Common myeloid progenitor, CD34-positive (primary cell): ENCODE data around the gene TMOD2.

ENCODE experiments used
- CTCF ChIA-PET: fragments of 350-600 bp; sonication (Branson Sonifier 250); formaldehyde crosslinking; loops from one replicate; lab custom pipeline; 2021; ENCODE audit warnings: antibody characterized with exemption; lab: Charles Lee
- POLR2A ChIA-PET: fragments of 350-600 bp; sonication (Branson Sonifier 250); formaldehyde crosslinking; loops from one replicate; lab custom pipeline; 2021; ENCODE audit warnings: antibody characterized with exemption; lab: Charles Lee
- DNase-seq, 3 donors: peaks; one replicate each; pipeline versions ENCODE4 v3.0.0 to v3.0.0-alpha.2; 2013
- H3K27ac ChIP-seq, 2 experiments: 1 replicate in 1 of 2; 2 replicates in 1 of 2; pipeline ENCODE4 v1.7.0; 2013; ENCODE audit warnings: inconsistent platforms in 2 of 2, low read length in 2 of 2, mild to moderate bottlenecking in 2 of 2, low read depth in 1 of 2, moderate library complexity in 1 of 2; ENCODE audit not compliant: severe bottlenecking in 2 of 2, insufficient read depth in 1 of 2, poor library complexity in 1 of 2
- H3K27me3 ChIP-seq, 5 experiments: replicated peaks in 2 of 5; 1 replicate in 3 of 5; 2 replicates in 2 of 5; pipeline versions ENCODE4 v1.6.1 to v1.7.0; 2013; ENCODE audit warnings: low read length in 4 of 5, mild to moderate bottlenecking in 2 of 5, moderate library complexity in 2 of 5, inconsistent platforms in 1 of 5; ENCODE audit not compliant: insufficient read depth in 5 of 5, control insufficient read depth in 4 of 5
- H3K36me3 ChIP-seq, 4 experiments: 1 replicate in 2 of 4; 2 replicates in 2 of 4; pipeline versions ENCODE4 v1.6.1 to v1.7.0; 2013; ENCODE audit warnings: low read length in 3 of 4, control low read depth in 1 of 4, mild to moderate bottlenecking in 1 of 4; ENCODE audit not compliant: control insufficient read depth in 4 of 4, insufficient read depth in 4 of 4
- H3K4me1 ChIP-seq, 4 experiments: 1 replicate in 3 of 4; 2 replicates in 1 of 4; pipeline versions ENCODE4 v1.6.1 to v1.7.1; 2013; ENCODE audit warnings: low read length in 3 of 4, mild to moderate bottlenecking in 3 of 4, control low read depth in 1 of 4, inconsistent platforms in 1 of 4, moderate library complexity in 1 of 4; ENCODE audit not compliant: control insufficient read depth in 4 of 4, insufficient read depth in 4 of 4; ENCODE audit errors: control extremely low read depth in 1 of 4
- H3K4me3 ChIP-seq, 7 experiments: 1 replicate in 4 of 7; 2 replicates in 3 of 7; pipeline versions ENCODE4 v1.5.1 to v1.7.0; 2013; ENCODE audit warnings: mild to moderate bottlenecking in 7 of 7, low read length in 6 of 7, moderate library complexity in 6 of 7, inconsistent platforms in 2 of 7, low read depth in 2 of 7, control low read depth in 1 of 7; ENCODE audit not compliant: insufficient read depth in 4 of 7, control insufficient read depth in 1 of 7; ENCODE audit errors: extremely low read depth in 1 of 7
- H3K9me3 ChIP-seq, 5 experiments: 1 replicate in 4 of 5; 2 replicates in 1 of 5; pipeline versions ENCODE4 v1.6.1 to v1.7.1; 2013; ENCODE audit warnings: low read length in 4 of 5, mild to moderate bottlenecking in 2 of 5, inconsistent platforms in 1 of 5, low read depth in 1 of 5, moderate library complexity in 1 of 5; ENCODE audit not compliant: control insufficient read depth in 4 of 5, insufficient read depth in 2 of 5; ENCODE audit errors: control extremely low read depth in 1 of 5
- WGBS: methylation state at CpG from one replicate; pipeline ENCODE4 v1.1.5; 2013; ENCODE audit not compliant: insufficient coverage; 5-methylcytosine and 5-hydroxymethylcytosine counted together

TMOD2 gene

GRCh38 chr15:51853998-51854397 lies 102.6 kb downstream of the TMOD2 start:
- DNase-seq = no peak
- Histone ChIP-seq H3K9me3 (no peaks in the 10 kb centered on the region), H3K4me1 (no peaks in the 10 kb centered on the region), H3K4me3 (no peak overlapping the region), H3K27ac (no peak overlapping the region), H3K36me3 (peaks cover 0 to 5% (median 1%) of the 10 kb centered on the region in 4 experiments), H3K27me3 (no peaks in the 10 kb centered on the region)
- POLR2A ChIA-PET = no interaction called here
- 100% methylated on average over 1 of the region's 2 CpGs for WGBS
- CTCF ChIA-PET = interaction anchor here (1.8 to 2.3 kb wide), 3 partner anchors 8 to 12 kb away, joined by 4 to 5 read pairs (median 5); no protein-coding TSS in a partner anchor

GRCh38 chr15:51855612-51856011 lies 104.2 kb downstream of the TMOD2 start:
- Histone ChIP-seq H3K36me3 (peaks cover 0 to 7% (median 5%) of the 10 kb centered on the region in 4 experiments), H3K9me3 (no peaks in the 10 kb centered on the region), H3K27ac (no peak overlapping the region), H3K27me3 (no peaks in the 10 kb centered on the region), H3K4me3 (no peak overlapping the region), H3K4me1 (no peaks in the 10 kb centered on the region)
- ChIA-PET CTCF (no interaction called here), POLR2A (no interaction called here)
- 100% methylated on average over 1 of the region's 1 CpG for WGBS
- no peak for DNase-seq

- H3K4me1 ChIP-seq = peaks cover 3 to 8% (median 4%) of the 10 kb centered on the region in 4 experiments
- H3K9me3 ChIP-seq = no peaks in the 10 kb centered on the region
- ChIA-PET CTCF (interaction anchor here (0.5 kb wide), 1 partner anchor 210 kb away, joined by 4 read pairs; no protein-coding TSS in a partner anchor), POLR2A (no interaction called here)
- WGBS = 90% methylated on average over 2 of the region's 5 CpGs
- H3K4me3 ChIP-seq = no peak overlapping the region
- peaks cover 0 to 7% (median 4%) of the 10 kb centered on the region in 4 experiments for H3K36me3 ChIP-seq
- H3K27ac ChIP-seq = no peak overlapping the region
- no peaks in the 10 kb centered on the region for H3K27me3 ChIP-seq
- no peak for DNase-seq
Observed at GRCh38 chr15:51856714-51857380, 105.5 kb downstream of the TMOD2 start.

GRCh38 chr15:51861557-51862359 lies 110.4 kb downstream of the TMOD2 start:
- peaks cover 4 to 13% (median 8%) of the 10 kb centered on the region in 4 experiments for H3K4me1 ChIP-seq
- peaks cover 11 to 37% (median 26%) of the 10 kb centered on the region in 4 experiments for H3K36me3 ChIP-seq
- WGBS = 98% methylated on average over 7 of the region's 10 CpGs
- CTCF ChIA-PET = interaction anchor here (0.6 to 1.5 kb wide), 4 partner anchors 9 to 180 kb away, joined by 3 to 5 read pairs (median 4); no protein-coding TSS in a partner anchor
- H3K27me3 ChIP-seq = no peaks in the 10 kb centered on the region
- no peaks in the 10 kb centered on the region for H3K9me3 ChIP-seq
- DNase-seq = peak; percentile 65 to 82 (median 65)
- POLR2A ChIA-PET = interaction anchor here (0.7 to 1.6 kb wide), 2 partner anchors 10 to 17 kb away, joined by 3 to 4 read pairs; no protein-coding TSS in a partner anchor
- peak overlapping the region in 1 of 2 experiments; percentile 26 for H3K27ac ChIP-seq
- H3K4me3 ChIP-seq = no peak overlapping the region

GRCh38 chr15:51863131-51863530 lies 111.7 kb downstream of the TMOD2 start:
- CTCF ChIA-PET = interaction anchor here (0.9 kb wide), 1 partner anchor 11 kb away, joined by 3 read pairs; no protein-coding TSS in a partner anchor
- H3K36me3 ChIP-seq = peaks cover 11 to 46% (median 29%) of the 10 kb centered on the region in 4 experiments

GRCh38 chr15:51864408-51865056 lies 113.1 kb downstream of the TMOD2 start:
- Histone ChIP-seq H3K4me1 (peaks cover 4 to 13% (median 8%) of the 10 kb centered on the region in 4 experiments), H3K4me3 (no peak overlapping the region), H3K27me3 (no peaks in the 10 kb centered on the region), H3K9me3 (no peaks in the 10 kb centered on the region), H3K27ac (no peak overlapping the region), H3K36me3 (peaks cover 11 to 52% (median 32%) of the 10 kb centered on the region in 4 experiments)
- 100% methylated on average over 4 of the region's 4 CpGs for WGBS
- CTCF ChIA-PET = no interaction called here
- POLR2A ChIA-PET = no interaction called here
- DNase-seq = no peak

More at GRCh38 chr15:51863131-51863530, 111.7 kb downstream of the TMOD2 start:
- POLR2A ChIA-PET = no interaction called here
- Histone ChIP-seq H3K27ac (no peak overlapping the region), H3K4me3 (no peak overlapping the region), H3K9me3 (no peaks in the 10 kb centered on the region), H3K27me3 (no peaks in the 10 kb centered on the region), H3K4me1 (peaks cover 4 to 13% (median 8%) of the 10 kb centered on the region in 4 experiments)
- WGBS = 100% methylated on average over 1 of the region's 2 CpGs
- DNase-seq = no peak
